Measurements from ENCODE around the gene NLRP4.

Gene NLRP4

GRCh38 chr19:55812449-55812848, 23.9 kb upstream of the NLRP4 start:
- H3K4me3 ChIP-seq (ENCODE audit: low read depth, low read length) = no peak overlapping the region
- no peak for DNase-seq (ENCODE audit: low read depth)
- TF ChIP-seq CTCF (IDR thresholded peaks at IDR 0.05; ENCODE audit: control insufficient read depth, extremely low read depth, insufficient read depth) = no peak

- H3K4me3 ChIP-seq (ENCODE audit: low read depth, low read length) = no peak overlapping the region
- no peak for DNase-seq (ENCODE audit: low read depth)
- TF ChIP-seq CTCF (IDR thresholded peaks at IDR 0.05; ENCODE audit: control insufficient read depth, extremely low read depth, insufficient read depth) = no peak
These were observed 22.4 kb upstream of the NLRP4 start for GRCh38 chr19:55813906-55814305.

GRCh38 chr19:55820037-55820436, 16.3 kb upstream of the NLRP4 start:
- no peak for DNase-seq (ENCODE audit: low read depth)
- no peak for TF ChIP-seq CTCF (IDR thresholded peaks at IDR 0.05; ENCODE audit: control insufficient read depth, extremely low read depth, insufficient read depth)
- H3K4me3 ChIP-seq (ENCODE audit: low read depth, low read length) = no peak overlapping the region

GRCh38 chr19:55830656-55831055, 5.7 kb upstream of the NLRP4 start:
- DNase-seq (ENCODE audit: low read depth) = no peak
- no peak overlapping the region for H3K4me3 ChIP-seq (ENCODE audit: low read depth, low read length)
- TF ChIP-seq CTCF (IDR thresholded peaks at IDR 0.05; ENCODE audit: control insufficient read depth, extremely low read depth, insufficient read depth) = no peak

GRCh38 chr19:55831846-55832245, 4.5 kb upstream of the NLRP4 start, which contains the start of gene NLRP11:
NLRP11 (minus strand) TSS chr19:55831999; CDS start chr19:55818174, 13,825 bp downstream.
- DNase-seq (ENCODE audit: low read depth) = no peak
- no peak for TF ChIP-seq CTCF (IDR thresholded peaks at IDR 0.05; ENCODE audit: control insufficient read depth, extremely low read depth, insufficient read depth)
- no peak within 1 kb of the TSS for H3K4me3 ChIP-seq (ENCODE audit: low read depth, low read length)

GRCh38 chr19:55832676-55833075, 3.7 kb upstream of the NLRP4 start:
- no peak overlapping the region for H3K4me3 ChIP-seq (ENCODE audit: low read depth, low read length)
- DNase-seq (ENCODE audit: low read depth) = no peak
- no peak for TF ChIP-seq CTCF (IDR thresholded peaks at IDR 0.05; ENCODE audit: control insufficient read depth, extremely low read depth, insufficient read depth)

- no peak for DNase-seq (ENCODE audit: low read depth)
- no peak for TF ChIP-seq CTCF (IDR thresholded peaks at IDR 0.05; ENCODE audit: control insufficient read depth, extremely low read depth, insufficient read depth)
- H3K4me3 ChIP-seq (ENCODE audit: low read depth, low read length) = no peak overlapping the region
These were observed 1.9 kb downstream of the NLRP4 start for GRCh38 chr19:55838251-55838650.
